ENCODE results near the gene LDAF1. TPM values are rescaled to one million over a fixed set of nuclear protein-coding genes. Genes with fewer than 3 reads are reported as not detected.
A peak's percentile ranks its signal among the peaks of the same experiment; 100 is the strongest.
"Not testable (repeated sequence)": the region's sequence is repeated elsewhere in the genome, so short reads cannot be mapped to it uniquely, and the experiment has no call there.

The LDAF1 gene
- total RNA-seq, 1 donor, result 65.5 TPM

- not testable (repeated sequence) for H2AFZ ChIP-seq (ENCODE audit: low read length); H3K27ac ChIP-seq (ENCODE audit: low read depth, low read length); H4K20me1 ChIP-seq (ENCODE audit: insufficient read depth, low read length); H3K4me2 ChIP-seq (ENCODE audit: insufficient read depth, low read length); H3K36me3 ChIP-seq (ENCODE audit: insufficient read depth, low read length); H3K79me2 ChIP-seq (ENCODE audit: insufficient read depth, low read length); H3K9me3 ChIP-seq (ENCODE audit: low read depth, low read length); H3K4me3 ChIP-seq (ENCODE audit: insufficient read depth, low read length); DNase-seq (ENCODE audit: insufficient read length, low spot score, missing footprints)
- peaks cover 11% of the 10 kb centered on the region for H3K27me3 ChIP-seq (ENCODE audit: insufficient read depth, low read length)
- H3K4me1 ChIP-seq (ENCODE audit: insufficient read depth, low read length), result peaks cover 15% of the 10 kb centered on the region
These were observed 5.2 kb upstream of the LDAF1 start for GRCh38 chr16:21153124-21153729.

- DNase-seq (ENCODE audit: insufficient read length, low spot score, missing footprints); H3K4me2 ChIP-seq (ENCODE audit: insufficient read depth, low read length); H3K9me3 ChIP-seq (ENCODE audit: low read depth, low read length); H3K36me3 ChIP-seq (ENCODE audit: insufficient read depth, low read length); H3K27me3 ChIP-seq (ENCODE audit: insufficient read depth, low read length); H3K27ac ChIP-seq (ENCODE audit: low read depth, low read length); H4K20me1 ChIP-seq (ENCODE audit: insufficient read depth, low read length); H3K79me2 ChIP-seq (ENCODE audit: insufficient read depth, low read length); H2AFZ ChIP-seq (ENCODE audit: low read length); H3K4me3 ChIP-seq (ENCODE audit: insufficient read depth, low read length): not testable (repeated sequence)
- peaks cover 23% of the 10 kb centered on the region for H3K4me1 ChIP-seq (ENCODE audit: insufficient read depth, low read length)
These were observed 2.5 kb upstream of the LDAF1 start for GRCh38 chr16:21156011-21156410.

GRCh38 chr16:21156767-21157467, 1.6 kb upstream of the LDAF1 start:
- peaks cover 2% of the 10 kb centered on the region for H3K79me2 ChIP-seq (ENCODE audit: insufficient read depth, low read length)
- DNase-seq (ENCODE audit: insufficient read length, low spot score, missing footprints), result peak; percentile 96
- no peaks in the 10 kb centered on the region for H3K27me3 ChIP-seq (ENCODE audit: insufficient read depth, low read length)
- H4K20me1 ChIP-seq (ENCODE audit: insufficient read depth, low read length), result no peaks in the 10 kb centered on the region
- H3K27ac ChIP-seq (ENCODE audit: low read depth, low read length), result no peak overlapping the region
- no peak overlapping the region for H3K4me2 ChIP-seq (ENCODE audit: insufficient read depth, low read length)
- peaks cover 9% of the 10 kb centered on the region for H3K36me3 ChIP-seq (ENCODE audit: insufficient read depth, low read length)
- H3K9me3 ChIP-seq (ENCODE audit: low read depth, low read length), result no peaks in the 10 kb centered on the region
- peaks cover 23% of the 10 kb centered on the region for H3K4me1 ChIP-seq (ENCODE audit: insufficient read depth, low read length)
- peak; percentile 77 for TF ChIP-seq CTCF (IDR thresholded peaks at IDR 0.05; ENCODE audit: extremely low read depth, low read depth, low read length)
- H2AFZ ChIP-seq (ENCODE audit: low read length), result no peak overlapping the region
- H3K4me3 ChIP-seq (ENCODE audit: insufficient read depth, low read length), result no peak overlapping the region

GRCh38 chr16:21157632-21158031, 842 bp upstream of the LDAF1 start:
- Histone ChIP-seq H3K4me1 (ENCODE audit: insufficient read depth, low read length) (peaks cover 23% of the 10 kb centered on the region), H3K4me2 (ENCODE audit: insufficient read depth, low read length) (peak overlapping the region; percentile 98), H3K27me3 (ENCODE audit: insufficient read depth, low read length) (no peaks in the 10 kb centered on the region), H3K27ac (ENCODE audit: low read depth, low read length) (peak overlapping the region; percentile 30), H3K4me3 (ENCODE audit: insufficient read depth, low read length) (peak overlapping the region; percentile 89), H4K20me1 (ENCODE audit: insufficient read depth, low read length) (no peaks in the 10 kb centered on the region), H3K79me2 (ENCODE audit: insufficient read depth, low read length) (peaks cover 2% of the 10 kb centered on the region), H2AFZ (ENCODE audit: low read length) (peak overlapping the region; percentile 86), H3K9me3 (ENCODE audit: low read depth, low read length) (no peaks in the 10 kb centered on the region), H3K36me3 (ENCODE audit: insufficient read depth, low read length) (peaks cover 13% of the 10 kb centered on the region)
- no peak for TF ChIP-seq CTCF (IDR thresholded peaks at IDR 0.05; ENCODE audit: extremely low read depth, low read depth, low read length)
- DNase-seq (ENCODE audit: insufficient read length, low spot score, missing footprints), result no peak
